Measurements from ENCODE around the gene DAB2IP.

DAB2IP gene

DNA sequence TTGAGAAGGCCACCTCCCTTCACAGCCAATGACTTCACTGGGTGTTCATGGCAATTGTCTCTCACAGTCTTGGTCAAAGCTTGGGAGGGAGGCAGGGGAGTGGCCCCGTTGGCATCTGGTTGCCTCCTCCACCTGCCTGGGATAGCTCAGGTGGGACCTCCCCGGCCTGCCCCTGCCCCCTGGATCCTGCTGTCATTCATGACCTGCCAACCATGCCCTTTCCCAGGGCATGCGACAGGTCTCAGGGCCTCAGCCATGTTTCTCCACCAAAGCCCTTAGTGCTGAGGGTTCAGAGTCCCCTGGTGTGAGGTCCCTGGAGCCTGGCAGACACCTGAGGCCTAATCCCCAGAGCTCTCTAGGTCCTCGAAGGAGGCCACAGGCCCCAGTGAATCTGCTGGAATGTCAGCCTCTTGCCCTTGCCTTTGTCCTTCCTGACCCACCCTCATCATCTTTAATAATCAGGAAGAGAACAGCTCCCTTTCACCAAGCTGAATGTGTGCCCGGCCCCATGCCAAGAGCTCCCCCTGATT is 5.6 kb downstream of the DAB2IP start:
- Histone ChIP-seq H3K27ac (peak overlapping the region in 1 of 2 donors; percentile 71), H3K4me3 (no peak overlapping the region)
- no peak for DNase-seq (ENCODE audit: low spot score)
- TF ChIP-seq, protein P1, sequence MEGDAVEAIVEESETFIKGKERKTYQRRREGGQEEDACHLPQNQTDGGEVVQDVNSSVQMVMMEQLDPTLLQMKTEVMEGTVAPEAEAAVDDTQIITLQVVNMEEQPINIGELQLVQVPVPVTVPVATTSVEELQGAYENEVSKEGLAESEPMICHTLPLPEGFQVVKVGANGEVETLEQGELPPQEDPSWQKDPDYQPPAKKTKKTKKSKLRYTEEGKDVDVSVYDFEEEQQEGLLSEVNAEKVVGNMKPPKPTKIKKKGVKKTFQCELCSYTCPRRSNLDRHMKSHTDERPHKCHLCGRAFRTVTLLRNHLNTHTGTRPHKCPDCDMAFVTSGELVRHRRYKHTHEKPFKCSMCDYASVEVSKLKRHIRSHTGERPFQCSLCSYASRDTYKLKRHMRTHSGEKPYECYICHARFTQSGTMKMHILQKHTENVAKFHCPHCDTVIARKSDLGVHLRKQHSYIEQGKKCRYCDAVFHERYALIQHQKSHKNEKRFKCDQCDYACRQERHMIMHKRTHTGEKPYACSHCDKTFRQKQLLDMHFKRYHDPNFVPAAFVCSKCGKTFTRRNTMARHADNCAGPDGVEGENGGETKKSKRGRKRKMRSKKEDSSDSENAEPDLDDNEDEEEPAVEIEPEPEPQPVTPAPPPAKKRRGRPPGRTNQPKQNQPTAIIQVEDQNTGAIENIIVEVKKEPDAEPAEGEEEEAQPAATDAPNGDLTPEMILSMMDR (IDR thresholded peaks at IDR 0.05), result no peak

DNA sequence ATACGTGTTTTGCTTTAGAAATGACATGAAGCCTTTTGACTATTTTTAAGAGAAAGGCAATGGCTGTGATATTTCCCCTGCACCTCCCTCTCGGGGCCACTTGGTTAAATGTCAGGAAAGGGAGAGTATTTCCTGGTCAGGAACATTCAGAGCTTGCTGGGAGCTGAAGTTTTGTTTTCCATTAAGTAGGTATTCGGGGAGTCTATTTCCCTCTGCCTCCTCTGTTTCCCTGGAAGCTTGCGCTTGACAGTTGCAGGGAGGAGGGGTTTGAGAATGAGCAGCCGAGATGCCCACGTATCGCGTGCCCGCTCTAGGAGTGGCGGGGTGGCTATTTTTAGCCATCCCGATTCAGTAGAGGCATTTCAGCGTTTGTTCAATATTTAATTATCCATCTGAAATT is 6.7 kb downstream of the DAB2IP start:
- TF ChIP-seq, protein P1 (IDR thresholded peaks at IDR 0.05), result no peak
- H3K4me3 ChIP-seq, result peak overlapping the region; percentile 37
- DNase-seq (ENCODE audit: low spot score), result no peak
- H3K27ac ChIP-seq, result peak overlapping the region in 1 of 2 donors; percentile 71

DNA sequence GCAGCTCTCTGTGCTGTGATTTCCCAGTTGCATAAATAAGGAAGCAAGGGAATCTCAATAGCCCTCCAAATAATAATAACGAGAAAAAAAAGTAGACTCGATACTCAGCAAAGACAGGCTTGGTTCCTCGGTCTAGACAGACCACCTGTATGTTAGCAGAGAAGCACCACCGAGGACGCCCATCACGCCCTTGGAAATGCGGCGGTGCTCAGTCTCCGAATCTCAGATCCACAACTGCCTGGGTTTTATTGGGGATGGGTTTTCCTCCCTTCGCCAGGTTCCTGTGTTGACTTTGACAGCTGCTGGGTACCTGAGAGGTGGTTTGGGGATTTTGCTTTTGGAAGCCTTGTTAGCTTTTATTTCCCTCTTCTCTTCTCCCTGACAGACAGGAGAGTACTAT is 7.2 kb downstream of the DAB2IP start:
- Histone ChIP-seq H3K27ac (peak overlapping the region in 1 of 2 donors; percentile 11), H3K4me3 (no peak overlapping the region)
- no peak for DNase-seq (ENCODE audit: low spot score)
- TF ChIP-seq, protein P1 (IDR thresholded peaks at IDR 0.05), result no peak

DNA sequence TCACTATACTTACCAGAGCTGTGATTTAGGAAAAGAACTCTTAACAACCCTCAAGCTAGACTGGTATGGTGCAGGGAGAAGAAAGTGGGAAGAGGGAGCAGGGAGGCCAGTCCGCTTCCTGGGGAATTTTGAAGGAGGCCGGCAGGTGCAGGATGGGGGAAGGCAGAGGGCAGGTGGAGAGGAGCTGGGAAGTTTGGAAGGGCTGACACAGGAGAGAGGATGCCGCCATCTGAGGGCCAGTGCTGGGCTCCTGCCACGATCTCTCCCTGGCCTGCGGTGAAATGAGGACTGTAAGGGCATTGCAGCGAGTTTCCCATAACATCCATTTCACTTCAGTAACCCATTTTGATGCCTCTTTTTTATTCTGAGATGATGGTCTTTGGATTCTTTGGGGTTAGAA is 8.9 kb downstream of the DAB2IP start:
- no peak for DNase-seq (ENCODE audit: low spot score)
- TF ChIP-seq, protein P1 (IDR thresholded peaks at IDR 0.05), result no peak
- no peak overlapping the region for H3K27ac ChIP-seq
- H3K4me3 ChIP-seq, result no peak overlapping the region

DNA sequence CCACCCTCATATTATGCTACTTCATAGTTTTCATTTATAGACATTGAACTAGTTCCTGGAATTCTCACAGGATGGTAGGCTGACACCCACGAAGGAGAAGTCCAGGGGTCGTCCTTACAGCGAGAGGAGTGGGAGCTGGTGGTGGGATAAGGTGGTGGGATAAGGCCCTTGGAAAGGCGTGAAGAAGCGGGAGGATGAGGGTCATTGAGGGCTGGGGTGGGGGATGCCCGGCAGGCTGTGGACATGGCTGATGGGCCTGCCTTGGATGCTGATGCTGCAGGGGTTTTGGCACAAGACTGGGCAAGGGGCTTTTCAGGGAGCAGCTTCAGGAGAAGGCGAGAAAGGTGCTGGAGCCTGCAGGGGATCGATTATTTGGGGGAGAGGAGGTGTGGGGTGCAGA is 9.4 kb downstream of the DAB2IP start:
- TF ChIP-seq, protein P1 (IDR thresholded peaks at IDR 0.05), result no peak
- no peak overlapping the region for H3K27ac ChIP-seq
- DNase-seq (ENCODE audit: low spot score), result no peak
- H3K4me3 ChIP-seq, result no peak overlapping the region

DNA sequence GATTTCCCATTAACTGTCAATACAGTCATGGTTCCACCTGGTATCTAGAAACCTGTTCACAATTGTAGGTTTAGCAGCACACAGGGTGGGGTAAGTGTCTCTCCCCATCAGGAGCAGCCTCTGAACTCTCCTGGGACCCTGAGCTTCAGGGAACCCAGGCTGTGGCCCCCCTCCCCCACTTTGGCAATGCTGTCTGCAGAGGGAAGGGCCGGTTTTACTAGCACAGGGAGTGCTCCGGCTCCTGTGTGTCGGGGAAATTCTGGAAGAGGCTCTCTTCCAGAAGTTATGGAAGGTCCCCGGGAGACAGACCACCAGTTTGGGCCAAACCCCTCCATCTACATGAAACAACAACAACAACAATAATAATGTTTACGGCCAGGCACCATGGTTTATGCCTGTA is 9.9 kb downstream of the DAB2IP start:
- TF ChIP-seq, protein P1 (IDR thresholded peaks at IDR 0.05), result no peak
- no peak overlapping the region for H3K27ac ChIP-seq
- no peak overlapping the region for H3K4me3 ChIP-seq
- DNase-seq (ENCODE audit: low spot score), result no peak

DNA sequence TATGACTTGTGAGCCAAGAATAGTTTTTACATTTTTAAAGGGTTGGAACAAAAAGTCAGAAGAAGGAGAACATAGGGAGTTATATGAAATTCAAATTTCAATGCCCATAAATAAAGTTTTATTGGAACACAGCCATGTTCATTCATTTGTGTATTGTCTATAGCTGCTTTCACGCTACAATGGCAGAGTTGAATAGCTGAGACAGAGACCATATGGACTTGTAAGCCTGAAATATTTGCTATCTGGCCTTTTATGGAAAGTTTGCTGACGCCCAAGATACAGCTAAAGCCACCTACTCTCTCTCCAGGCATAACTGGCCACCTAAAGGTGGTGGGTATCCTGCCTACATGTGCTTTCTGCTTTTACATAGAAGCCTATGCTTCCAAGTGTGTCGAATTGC is 10.9 kb downstream of the DAB2IP start:
- Histone ChIP-seq H3K27ac (peak overlapping the region in 1 of 2 donors; percentile 2), H3K4me3 (no peak overlapping the region)
- TF ChIP-seq, protein P1 (IDR thresholded peaks at IDR 0.05), result no peak
- DNase-seq (ENCODE audit: low spot score), result no peak

Measured in coronary artery (tissue), 2 donors.